ENCODE data around the gene CHRFAM7A. TPM values are rescaled to one million over a fixed set of nuclear protein-coding genes. Genes with fewer than 3 reads are reported as not detected.
"Not testable (repeated sequence)": the region's sequence is repeated elsewhere in the genome, so short reads cannot be mapped to it uniquely, and the experiment has no call there.

CHRFAM7A gene
- total RNA-seq, 1 experiment from 2014 or later: 1.4 TPM

- DNase-seq; H3K27ac Mint-ChIP-seq (ENCODE audit: unreplicated experiment); intact Hi-C loops (cut with micrococcal nuclease; ENCODE audit: unreplicated experiment); BruUV-seq (replicated peaks); H3K36me3 Mint-ChIP-seq (ENCODE audit: insufficient read depth, unreplicated experiment); H3K27me3 Mint-ChIP-seq (ENCODE audit: unreplicated experiment); H3K9me3 Mint-ChIP-seq (ENCODE audit: low read depth, unreplicated experiment); H3K4me1 Mint-ChIP-seq (ENCODE audit: low read depth, unreplicated experiment); H3K4me3 Mint-ChIP-seq (ENCODE audit: low read depth, unreplicated experiment); CTCF ChIA-PET: not testable (repeated sequence)
Measured at GRCh38 chr15:30376375-30377081, 16.8 kb downstream of the CHRFAM7A start.

DNA sequence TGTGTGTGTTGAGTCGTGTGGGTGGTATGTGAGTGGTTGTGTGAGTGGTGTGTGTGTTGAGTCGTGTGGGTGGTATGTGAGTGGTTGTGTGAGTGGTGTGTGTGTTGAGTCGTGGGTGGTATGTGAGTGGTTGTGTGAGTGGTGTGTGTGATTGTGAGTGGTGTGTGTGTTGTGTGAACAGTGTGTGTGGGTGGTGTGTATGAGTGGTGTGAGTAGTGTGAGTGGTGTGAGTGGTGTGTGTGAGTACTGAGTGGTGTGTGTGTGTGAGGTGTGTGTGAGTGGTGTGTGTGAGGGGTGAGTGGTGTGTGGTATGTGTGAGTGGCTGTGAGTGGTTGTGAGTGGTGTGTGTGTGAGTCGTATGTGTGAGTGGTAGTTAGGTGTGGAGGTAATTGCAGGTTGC lies 17.5 kb downstream of the CHRFAM7A start:
- H3K27me3 Mint-ChIP-seq (ENCODE audit: unreplicated experiment); BruUV-seq (replicated peaks); intact Hi-C loops (cut with micrococcal nuclease; ENCODE audit: unreplicated experiment); H3K4me3 Mint-ChIP-seq (ENCODE audit: low read depth, unreplicated experiment); H3K36me3 Mint-ChIP-seq (ENCODE audit: insufficient read depth, unreplicated experiment); CTCF ChIA-PET; H3K27ac Mint-ChIP-seq (ENCODE audit: unreplicated experiment); DNase-seq; H3K9me3 Mint-ChIP-seq (ENCODE audit: low read depth, unreplicated experiment); H3K4me1 Mint-ChIP-seq (ENCODE audit: low read depth, unreplicated experiment): not testable (repeated sequence)

DNA sequence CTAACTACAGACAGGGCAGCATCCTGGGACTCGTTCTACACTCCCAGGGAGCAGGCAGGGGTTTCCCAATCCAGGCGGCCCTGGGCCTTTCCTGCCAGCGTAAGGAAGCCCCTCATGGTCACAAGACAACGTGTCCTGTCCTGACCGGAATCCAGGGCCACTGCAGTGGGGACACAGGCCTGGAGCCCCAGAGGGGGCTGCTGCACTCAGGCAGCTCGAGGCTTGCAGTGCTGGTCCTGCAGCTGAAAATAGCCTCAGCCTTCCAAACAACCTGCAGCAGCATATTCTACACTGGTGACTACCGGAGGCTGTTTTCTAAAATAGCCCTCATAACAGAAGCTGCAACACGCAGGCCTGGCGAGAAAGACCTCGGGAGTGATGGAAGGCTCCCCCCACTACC lies 18.5 kb downstream of the CHRFAM7A start:
- BruUV-seq (replicated peaks); CTCF ChIA-PET; H3K27ac Mint-ChIP-seq (ENCODE audit: unreplicated experiment); H3K27me3 Mint-ChIP-seq (ENCODE audit: unreplicated experiment); DNase-seq; H3K9me3 Mint-ChIP-seq (ENCODE audit: low read depth, unreplicated experiment); H3K4me3 Mint-ChIP-seq (ENCODE audit: low read depth, unreplicated experiment); H3K36me3 Mint-ChIP-seq (ENCODE audit: insufficient read depth, unreplicated experiment); intact Hi-C loops (cut with micrococcal nuclease; ENCODE audit: unreplicated experiment); H3K4me1 Mint-ChIP-seq (ENCODE audit: low read depth, unreplicated experiment): not testable (repeated sequence)

DNA sequence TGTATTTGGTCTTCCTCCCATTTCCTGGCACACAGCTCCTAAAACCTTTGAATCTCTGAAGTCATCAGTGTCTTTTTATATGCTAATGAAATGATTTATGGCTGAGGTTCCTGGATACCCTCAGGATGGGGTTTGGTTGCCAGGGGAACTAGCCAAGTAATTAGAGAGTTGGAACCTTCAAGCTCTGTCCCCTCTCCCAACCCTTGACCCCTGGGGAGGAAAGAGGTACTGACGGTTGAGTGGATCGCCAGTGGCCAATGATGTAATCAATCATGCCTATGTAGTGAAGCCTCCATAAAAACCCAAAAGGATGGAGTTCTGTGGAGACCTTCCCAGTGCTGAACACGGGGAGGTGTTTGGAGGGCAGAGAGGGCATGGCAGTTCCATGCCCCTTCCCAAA lies 25.1 kb downstream of the CHRFAM7A start:
- H3K9me3 Mint-ChIP-seq (ENCODE audit: low read depth, unreplicated experiment); CTCF ChIA-PET; H3K27ac Mint-ChIP-seq (ENCODE audit: unreplicated experiment); BruUV-seq (replicated peaks); DNase-seq; intact Hi-C loops (cut with micrococcal nuclease; ENCODE audit: unreplicated experiment); H3K27me3 Mint-ChIP-seq (ENCODE audit: unreplicated experiment); H3K4me3 Mint-ChIP-seq (ENCODE audit: low read depth, unreplicated experiment); H3K4me1 Mint-ChIP-seq (ENCODE audit: low read depth, unreplicated experiment); H3K36me3 Mint-ChIP-seq (ENCODE audit: insufficient read depth, unreplicated experiment): not testable (repeated sequence)

DNA sequence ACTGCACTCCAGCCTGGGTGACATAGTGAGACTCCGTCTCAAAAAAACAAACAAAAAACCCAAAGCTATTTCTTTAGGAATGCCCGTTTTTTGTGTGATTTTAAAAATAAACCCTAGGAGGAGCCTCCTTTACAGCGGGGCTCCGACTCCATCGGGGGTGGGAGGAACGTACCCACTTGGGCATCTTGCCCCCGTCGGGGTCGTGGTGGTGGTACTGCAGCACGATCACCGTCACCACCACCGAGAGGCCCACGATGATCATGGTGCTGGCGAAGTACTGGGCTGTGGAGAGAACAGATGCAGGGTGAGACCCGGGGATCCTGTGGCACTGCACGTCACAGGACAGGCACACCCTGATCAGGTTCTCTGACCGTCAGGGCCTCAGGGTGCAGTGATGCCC lies 26.1 kb downstream of the CHRFAM7A start:
- H3K4me1 Mint-ChIP-seq (ENCODE audit: low read depth, unreplicated experiment); CTCF ChIA-PET; BruUV-seq (replicated peaks): not testable (repeated sequence)

DNA sequence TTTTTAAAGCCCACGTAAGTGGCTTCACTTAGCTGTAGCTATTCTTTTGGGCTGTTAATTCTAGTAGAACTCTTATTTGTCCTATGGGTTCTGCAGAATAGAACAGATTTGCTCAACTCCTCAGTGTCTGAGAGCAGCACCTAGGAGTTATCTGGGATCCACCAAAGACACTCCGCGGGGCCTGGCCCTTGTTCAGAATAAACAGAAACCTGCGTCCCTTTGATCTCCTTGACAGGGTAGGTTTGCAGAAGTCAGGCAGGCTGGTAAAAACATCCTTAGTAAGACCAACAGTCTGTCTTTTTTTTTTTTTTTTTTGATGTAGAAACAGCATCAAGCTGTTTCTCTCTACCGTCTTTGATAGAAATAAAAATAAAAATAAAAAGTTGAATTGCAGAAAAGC lies 31.9 kb downstream of the CHRFAM7A start:
- CTCF ChIA-PET; H3K9me3 Mint-ChIP-seq (ENCODE audit: low read depth, unreplicated experiment); H3K4me1 Mint-ChIP-seq (ENCODE audit: low read depth, unreplicated experiment); H3K27ac Mint-ChIP-seq (ENCODE audit: unreplicated experiment); H3K36me3 Mint-ChIP-seq (ENCODE audit: insufficient read depth, unreplicated experiment); DNase-seq; intact Hi-C loops (cut with micrococcal nuclease; ENCODE audit: unreplicated experiment); BruUV-seq (replicated peaks); H3K4me3 Mint-ChIP-seq (ENCODE audit: low read depth, unreplicated experiment); H3K27me3 Mint-ChIP-seq (ENCODE audit: unreplicated experiment): not testable (repeated sequence)

More for the DNA sequence above, 26.1 kb downstream of the CHRFAM7A start:
- intact Hi-C loops (cut with micrococcal nuclease; ENCODE audit: unreplicated experiment); H3K27ac Mint-ChIP-seq (ENCODE audit: unreplicated experiment); DNase-seq; H3K4me3 Mint-ChIP-seq (ENCODE audit: low read depth, unreplicated experiment); H3K27me3 Mint-ChIP-seq (ENCODE audit: unreplicated experiment); H3K9me3 Mint-ChIP-seq (ENCODE audit: low read depth, unreplicated experiment); H3K36me3 Mint-ChIP-seq (ENCODE audit: insufficient read depth, unreplicated experiment): not testable (repeated sequence)

DNA sequence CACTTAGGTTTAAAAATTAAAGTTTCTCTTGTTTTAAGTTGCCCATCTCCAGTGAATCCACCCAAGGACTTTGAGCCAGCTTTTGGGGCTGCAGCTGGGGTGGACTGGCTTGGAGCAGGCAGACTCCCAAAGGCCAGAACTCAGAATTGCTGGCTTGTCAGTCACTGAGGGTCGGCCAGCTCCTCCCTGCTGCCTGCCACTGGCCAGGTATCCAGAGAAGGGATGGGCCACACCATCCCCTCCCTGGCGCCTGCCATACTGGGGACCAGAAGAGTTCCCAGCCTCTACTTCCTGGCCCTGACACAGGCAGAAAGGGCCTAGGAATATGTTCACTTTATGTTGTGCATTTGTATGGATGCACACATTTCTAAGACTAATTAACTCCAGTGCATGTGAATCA lies 32.4 kb downstream of the CHRFAM7A start:
- H3K9me3 Mint-ChIP-seq (ENCODE audit: low read depth, unreplicated experiment); H3K36me3 Mint-ChIP-seq (ENCODE audit: insufficient read depth, unreplicated experiment); CTCF ChIA-PET; H3K27me3 Mint-ChIP-seq (ENCODE audit: unreplicated experiment); H3K27ac Mint-ChIP-seq (ENCODE audit: unreplicated experiment); H3K4me3 Mint-ChIP-seq (ENCODE audit: low read depth, unreplicated experiment); intact Hi-C loops (cut with micrococcal nuclease; ENCODE audit: unreplicated experiment); H3K4me1 Mint-ChIP-seq (ENCODE audit: low read depth, unreplicated experiment); BruUV-seq (replicated peaks); DNase-seq: not testable (repeated sequence)

DNA sequence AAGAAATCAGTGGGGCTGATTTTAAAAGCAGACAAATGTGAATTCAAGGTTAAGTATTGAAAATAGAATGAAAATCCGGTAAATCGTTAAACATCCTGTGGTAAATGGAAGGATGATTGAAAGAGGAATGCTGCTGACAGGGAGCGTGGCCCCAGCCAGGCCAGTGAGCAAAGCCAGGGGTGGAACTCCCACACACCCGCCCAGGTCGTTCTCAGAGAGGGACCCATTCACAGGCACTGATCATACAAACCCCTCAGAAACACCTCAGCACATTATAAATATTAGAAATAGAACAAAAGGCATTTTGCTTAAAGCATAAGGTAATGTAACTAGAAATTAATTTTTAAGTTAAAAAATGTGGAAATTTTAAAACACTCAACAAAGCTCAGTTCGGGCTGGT lies 38.3 kb downstream of the CHRFAM7A start:
- H3K4me1 Mint-ChIP-seq (ENCODE audit: low read depth, unreplicated experiment); DNase-seq; H3K36me3 Mint-ChIP-seq (ENCODE audit: insufficient read depth, unreplicated experiment); intact Hi-C loops (cut with micrococcal nuclease; ENCODE audit: unreplicated experiment); H3K4me3 Mint-ChIP-seq (ENCODE audit: low read depth, unreplicated experiment); H3K27ac Mint-ChIP-seq (ENCODE audit: unreplicated experiment); BruUV-seq (replicated peaks); H3K9me3 Mint-ChIP-seq (ENCODE audit: low read depth, unreplicated experiment); H3K27me3 Mint-ChIP-seq (ENCODE audit: unreplicated experiment); CTCF ChIA-PET: not testable (repeated sequence)

- intact Hi-C loops (cut with micrococcal nuclease; ENCODE audit: unreplicated experiment); H3K4me1 Mint-ChIP-seq (ENCODE audit: low read depth, unreplicated experiment); DNase-seq; H3K27me3 Mint-ChIP-seq (ENCODE audit: unreplicated experiment); H3K27ac Mint-ChIP-seq (ENCODE audit: unreplicated experiment); CTCF ChIA-PET; BruUV-seq (replicated peaks); H3K9me3 Mint-ChIP-seq (ENCODE audit: low read depth, unreplicated experiment); H3K4me3 Mint-ChIP-seq (ENCODE audit: low read depth, unreplicated experiment); H3K36me3 Mint-ChIP-seq (ENCODE audit: insufficient read depth, unreplicated experiment): not testable (repeated sequence)
Measured at GRCh38 chr15:30349803-30350202, 43.5 kb downstream of the CHRFAM7A start.

- H3K27me3 Mint-ChIP-seq (ENCODE audit: unreplicated experiment); H3K4me3 Mint-ChIP-seq (ENCODE audit: low read depth, unreplicated experiment); CTCF ChIA-PET; H3K27ac Mint-ChIP-seq (ENCODE audit: unreplicated experiment); intact Hi-C loops (cut with micrococcal nuclease; ENCODE audit: unreplicated experiment); H3K4me1 Mint-ChIP-seq (ENCODE audit: low read depth, unreplicated experiment); BruUV-seq (replicated peaks); H3K9me3 Mint-ChIP-seq (ENCODE audit: low read depth, unreplicated experiment); H3K36me3 Mint-ChIP-seq (ENCODE audit: insufficient read depth, unreplicated experiment); DNase-seq: not testable (repeated sequence)
Measured at GRCh38 chr15:30336584-30336983, 56.8 kb downstream of the CHRFAM7A start.

All from Calu3 (cell line).